GM23338 (cell line): ENCODE data around the gene PARP12.

Experiments
- CREB1 ChIP-seq: fragments of 250-450 bp; sonication (Bioruptor Pico); IDR thresholded peaks from 2 replicates; pipeline ENCODE4 v1.5.0; 2020; ENCODE audit warnings: low read depth, mild to moderate bottlenecking, moderate library complexity
- EZH2 ChIP-seq: fragments of 200-600 bp; sonication (generic); IDR thresholded peaks from one replicate; pipeline ENCODE4 v1.8.0; 2017; ENCODE audit warnings: antibody characterized with exemption, mild to moderate bottlenecking, low read depth; ENCODE audit not compliant: unreplicated experiment
- NANOG ChIP-seq: IDR thresholded peaks from 2 replicates; pipeline ENCODE4 v1.6.1; 2016; ENCODE audit warnings: antibody characterized with exemption, borderline replicate concordance
- TF ChIP-seq, protein P1 (sequence below), 2 experiments: fragments of 200-600 bp in 1 of 2; sonication (generic) in 1 of 2; conservative IDR thresholded peaks; 2 replicates each; pipeline versions ENCODE4 v1.5.1 to v1.6.1; 2016 to 2017; ENCODE audit warnings: antibody characterized with exemption in 2 of 2, low read depth in 2 of 2, mild to moderate bottlenecking in 2 of 2, moderate library complexity in 1 of 2
- TF ChIP-seq, protein P2 (sequence below): IDR thresholded peaks from one replicate; pipeline ENCODE4 v1.6.1; 2018; ENCODE audit warnings: antibody characterized with exemption; ENCODE audit not compliant: unreplicated experiment
- TF ChIP-seq, protein P3 (sequence below): IDR thresholded peaks from 2 replicates; pipeline ENCODE4 v1.6.1; 2016; ENCODE audit warnings: antibody characterized with exemption

DNA sequence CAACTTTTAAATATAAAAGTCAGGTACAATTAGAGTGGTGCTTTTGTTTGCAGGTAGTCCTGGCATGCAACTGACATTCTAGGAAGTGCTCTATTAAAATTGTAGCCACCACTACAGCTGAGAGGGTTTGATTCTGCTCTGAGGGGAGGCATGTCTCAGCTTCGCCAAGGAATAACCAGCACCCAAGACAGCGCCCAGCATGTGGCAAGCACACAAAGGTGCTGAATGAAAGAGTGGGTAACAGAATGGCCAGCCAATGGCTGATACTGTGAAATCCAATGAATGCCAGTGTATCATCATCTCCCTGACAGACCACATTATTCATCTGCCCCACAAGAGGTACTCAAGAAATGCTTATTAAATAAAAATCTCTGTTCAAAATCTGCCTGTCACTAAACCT is 6.9 kb downstream of the PARP12 start:
- TF ChIP-seq, protein P1, sequence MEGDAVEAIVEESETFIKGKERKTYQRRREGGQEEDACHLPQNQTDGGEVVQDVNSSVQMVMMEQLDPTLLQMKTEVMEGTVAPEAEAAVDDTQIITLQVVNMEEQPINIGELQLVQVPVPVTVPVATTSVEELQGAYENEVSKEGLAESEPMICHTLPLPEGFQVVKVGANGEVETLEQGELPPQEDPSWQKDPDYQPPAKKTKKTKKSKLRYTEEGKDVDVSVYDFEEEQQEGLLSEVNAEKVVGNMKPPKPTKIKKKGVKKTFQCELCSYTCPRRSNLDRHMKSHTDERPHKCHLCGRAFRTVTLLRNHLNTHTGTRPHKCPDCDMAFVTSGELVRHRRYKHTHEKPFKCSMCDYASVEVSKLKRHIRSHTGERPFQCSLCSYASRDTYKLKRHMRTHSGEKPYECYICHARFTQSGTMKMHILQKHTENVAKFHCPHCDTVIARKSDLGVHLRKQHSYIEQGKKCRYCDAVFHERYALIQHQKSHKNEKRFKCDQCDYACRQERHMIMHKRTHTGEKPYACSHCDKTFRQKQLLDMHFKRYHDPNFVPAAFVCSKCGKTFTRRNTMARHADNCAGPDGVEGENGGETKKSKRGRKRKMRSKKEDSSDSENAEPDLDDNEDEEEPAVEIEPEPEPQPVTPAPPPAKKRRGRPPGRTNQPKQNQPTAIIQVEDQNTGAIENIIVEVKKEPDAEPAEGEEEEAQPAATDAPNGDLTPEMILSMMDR (conservative IDR thresholded peaks at IDR 0.05; ENCODE audit: low read depth in 2 of 2) = no peak
- TF ChIP-seq CREB1 (CRISPR knock-in tag) (no peak), NANOG (no peak), EZH2 (no peak)
- TF ChIP-seq, protein P2, sequence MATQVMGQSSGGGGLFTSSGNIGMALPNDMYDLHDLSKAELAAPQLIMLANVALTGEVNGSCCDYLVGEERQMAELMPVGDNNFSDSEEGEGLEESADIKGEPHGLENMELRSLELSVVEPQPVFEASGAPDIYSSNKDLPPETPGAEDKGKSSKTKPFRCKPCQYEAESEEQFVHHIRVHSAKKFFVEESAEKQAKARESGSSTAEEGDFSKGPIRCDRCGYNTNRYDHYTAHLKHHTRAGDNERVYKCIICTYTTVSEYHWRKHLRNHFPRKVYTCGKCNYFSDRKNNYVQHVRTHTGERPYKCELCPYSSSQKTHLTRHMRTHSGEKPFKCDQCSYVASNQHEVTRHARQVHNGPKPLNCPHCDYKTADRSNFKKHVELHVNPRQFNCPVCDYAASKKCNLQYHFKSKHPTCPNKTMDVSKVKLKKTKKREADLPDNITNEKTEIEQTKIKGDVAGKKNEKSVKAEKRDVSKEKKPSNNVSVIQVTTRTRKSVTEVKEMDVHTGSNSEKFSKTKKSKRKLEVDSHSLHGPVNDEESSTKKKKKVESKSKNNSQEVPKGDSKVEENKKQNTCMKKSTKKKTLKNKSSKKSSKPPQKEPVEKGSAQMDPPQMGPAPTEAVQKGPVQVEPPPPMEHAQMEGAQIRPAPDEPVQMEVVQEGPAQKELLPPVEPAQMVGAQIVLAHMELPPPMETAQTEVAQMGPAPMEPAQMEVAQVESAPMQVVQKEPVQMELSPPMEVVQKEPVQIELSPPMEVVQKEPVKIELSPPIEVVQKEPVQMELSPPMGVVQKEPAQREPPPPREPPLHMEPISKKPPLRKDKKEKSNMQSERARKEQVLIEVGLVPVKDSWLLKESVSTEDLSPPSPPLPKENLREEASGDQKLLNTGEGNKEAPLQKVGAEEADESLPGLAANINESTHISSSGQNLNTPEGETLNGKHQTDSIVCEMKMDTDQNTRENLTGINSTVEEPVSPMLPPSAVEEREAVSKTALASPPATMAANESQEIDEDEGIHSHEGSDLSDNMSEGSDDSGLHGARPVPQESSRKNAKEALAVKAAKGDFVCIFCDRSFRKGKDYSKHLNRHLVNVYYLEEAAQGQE = no peak
- TF ChIP-seq, protein P3, sequence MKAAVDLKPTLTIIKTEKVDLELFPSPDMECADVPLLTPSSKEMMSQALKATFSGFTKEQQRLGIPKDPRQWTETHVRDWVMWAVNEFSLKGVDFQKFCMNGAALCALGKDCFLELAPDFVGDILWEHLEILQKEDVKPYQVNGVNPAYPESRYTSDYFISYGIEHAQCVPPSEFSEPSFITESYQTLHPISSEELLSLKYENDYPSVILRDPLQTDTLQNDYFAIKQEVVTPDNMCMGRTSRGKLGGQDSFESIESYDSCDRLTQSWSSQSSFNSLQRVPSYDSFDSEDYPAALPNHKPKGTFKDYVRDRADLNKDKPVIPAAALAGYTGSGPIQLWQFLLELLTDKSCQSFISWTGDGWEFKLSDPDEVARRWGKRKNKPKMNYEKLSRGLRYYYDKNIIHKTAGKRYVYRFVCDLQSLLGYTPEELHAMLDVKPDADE = no peak
